C4-2B (cell line): ENCODE data around the gene KEAP1.

Experiments used
- H3K27ac ChIP-seq: fragments of 450-650 bp; 2 replicates; pipeline ENCODE4 v1.5.1; 2017
- CTCF ChIP-seq: fragments of 450-650 bp; conservative IDR thresholded peaks from 2 replicates; pipeline ENCODE4 v1.5.1; 2017; ENCODE audit warnings: mild to moderate bottlenecking
- ZFX ChIP-seq: fragments of 450-650 bp; IDR thresholded peaks from 2 replicates; pipeline ENCODE4 v1.6.1; 2017

The KEAP1 gene

DNA sequence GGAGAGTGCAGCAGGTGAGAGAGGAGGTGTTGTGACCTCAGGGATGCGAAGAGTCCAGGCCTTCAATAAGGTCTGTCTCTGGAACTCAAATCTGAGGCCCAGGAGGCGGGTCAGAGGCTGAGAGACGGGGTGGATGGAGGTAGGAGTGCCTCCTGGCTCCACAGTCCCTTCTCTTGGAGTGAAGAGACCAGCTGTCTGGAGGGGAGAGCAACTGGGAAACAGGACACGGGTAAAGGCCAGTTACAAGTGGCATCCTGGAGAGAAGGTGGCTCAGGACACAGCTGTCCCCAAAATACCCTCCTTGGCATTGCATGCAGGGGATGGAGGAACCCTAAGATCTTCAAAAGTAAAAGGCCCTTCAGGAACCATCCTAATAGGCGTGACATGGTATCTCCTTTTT, 63.6 kb downstream of the KEAP1 start:
- TF ChIP-seq CTCF (no peak), ZFX (no peak)
- no peak overlapping the region for H3K27ac ChIP-seq
